Measurements from ENCODE around the gene ADCY3.
"Not testable (repeated sequence)": the region's sequence is repeated elsewhere in the genome, so short reads cannot be mapped to it uniquely, and the experiment has no call there.

The ADCY3 gene

GRCh38 chr2:24800487-24800886 lies 119.5 kb downstream of the ADCY3 start:
- DNase-seq, result not testable (repeated sequence)

- no peak for DNase-seq
These were observed 122.4 kb downstream of the ADCY3 start for GRCh38 chr2:24797644-24798043.

DNA sequence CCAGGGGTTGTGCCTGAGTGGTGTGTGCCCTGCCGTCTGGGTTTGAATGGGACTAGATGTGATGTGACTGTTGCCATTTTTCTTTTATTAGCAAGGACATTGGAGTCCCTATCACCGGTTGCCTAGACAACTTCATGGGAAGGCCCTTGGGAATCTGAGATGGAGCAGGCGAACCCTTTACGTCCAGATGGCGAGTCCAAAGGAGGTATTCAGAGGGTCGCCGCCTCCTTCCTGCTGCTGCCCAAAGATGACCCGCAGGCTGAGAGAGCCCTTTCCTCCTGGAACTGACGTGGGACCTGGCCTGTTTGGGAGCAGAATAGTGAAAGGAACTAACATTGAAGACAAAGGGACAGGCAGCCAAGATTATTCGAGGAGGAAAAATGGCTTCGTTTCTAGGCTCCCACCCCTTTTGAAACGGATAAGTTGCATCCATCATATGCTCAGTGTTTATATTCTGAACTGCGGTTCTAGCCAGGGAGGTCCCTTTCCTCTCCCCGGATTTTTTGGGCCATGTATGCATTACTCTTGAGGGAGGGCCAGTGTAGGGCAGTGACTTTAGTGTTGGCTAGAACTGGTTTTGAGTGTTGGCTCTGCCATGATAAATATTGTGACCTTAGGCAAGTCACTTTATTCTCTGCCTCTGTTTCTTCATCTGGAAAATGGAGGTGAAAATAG lies 126.1 kb downstream of the ADCY3 start:
- DNase-seq, result peak; percentile 59

DNA sequence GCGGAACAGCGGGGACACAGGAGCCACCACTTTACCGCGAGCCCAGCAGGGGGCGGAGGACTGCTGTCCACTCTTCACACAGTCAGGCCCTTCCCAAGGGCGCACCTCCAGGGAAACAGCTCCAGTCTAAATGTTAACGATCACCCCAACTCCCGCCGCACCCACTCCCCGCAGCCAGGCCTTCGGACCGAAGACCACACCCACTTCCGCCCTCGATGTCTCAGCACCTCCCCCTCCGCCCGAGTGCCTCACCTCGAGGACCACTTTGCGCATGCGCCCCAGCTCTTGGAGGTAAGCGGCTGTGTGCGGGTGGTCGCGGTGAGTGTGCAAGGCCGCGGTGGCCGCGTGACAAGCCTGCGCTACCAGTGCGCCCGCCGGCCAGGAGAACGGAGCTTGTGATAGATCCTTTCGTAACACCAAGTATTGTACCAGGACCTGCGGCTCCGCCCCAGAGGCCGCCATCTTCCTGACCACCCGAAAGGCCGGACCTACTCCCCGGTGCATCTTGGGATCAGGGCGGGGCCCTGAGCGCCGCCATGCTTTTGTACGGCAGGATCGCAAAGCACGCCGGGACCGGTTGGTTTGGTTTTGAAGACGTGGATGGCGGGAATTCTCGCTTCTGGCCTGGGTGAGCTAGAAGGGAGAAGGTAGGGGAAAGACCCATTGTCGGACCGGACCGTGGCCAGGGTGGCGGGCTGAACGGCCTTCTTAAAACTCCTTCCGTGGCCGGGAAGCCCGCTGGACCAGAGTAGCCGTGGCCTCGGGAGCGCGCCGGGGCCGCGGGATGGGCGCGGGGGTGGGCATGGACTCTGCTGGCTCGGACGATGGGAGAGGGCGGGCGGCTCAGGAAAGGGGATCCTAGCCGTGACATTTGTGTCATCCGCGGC lies 126.9 kb downstream of the ADCY3 start, which contains the start of the genes CENPO and PTRHD1:
TSS of gene CENPO (plus strand) at position 552 of the 887 bp plus-strand sequence. CDS start 495 bp downstream, outside the sequence.
TSS of gene PTRHD1 (minus strand) at position 518 of the 887 bp plus-strand sequence. CDS start at position 504, 14 bp downstream.
- peak; percentile 96 for DNase-seq

DNA sequence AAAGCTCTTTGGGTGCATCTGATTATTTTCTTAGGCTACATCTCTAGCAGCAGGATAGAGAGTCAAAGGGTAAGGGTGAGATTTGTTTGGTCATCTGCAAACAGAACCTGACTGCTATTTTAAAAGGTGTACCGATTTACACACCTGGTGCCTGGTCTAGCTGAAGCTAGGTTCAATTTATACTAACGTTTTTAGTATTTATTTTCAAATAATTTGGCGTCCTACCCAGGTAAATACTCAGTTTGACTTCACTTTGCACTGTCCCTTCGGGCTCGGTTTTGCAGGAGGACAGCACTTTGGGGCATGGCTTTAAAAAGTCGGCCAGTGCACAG lies 127.5 kb downstream of the ADCY3 start:
- no peak for DNase-seq

DNA sequence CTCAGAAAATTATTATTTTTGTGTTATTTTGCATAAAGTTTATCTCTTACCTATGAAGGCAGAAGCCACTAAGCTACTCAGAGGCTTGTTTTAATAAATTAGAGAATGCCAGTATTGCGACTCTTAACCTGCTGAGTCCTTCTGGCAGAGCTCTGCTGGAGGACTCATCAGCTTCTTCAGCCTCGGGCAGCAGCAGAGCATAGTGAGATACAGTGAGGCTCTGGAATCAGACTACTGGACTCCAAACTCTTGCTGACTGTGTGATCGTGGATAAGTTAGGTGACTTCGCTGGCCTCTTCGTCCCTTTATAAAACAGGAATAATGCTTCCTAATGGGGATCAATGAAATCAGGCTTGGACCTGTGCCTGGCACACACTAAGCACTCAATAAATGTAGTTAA lies 128.6 kb downstream of the ADCY3 start:
- DNase-seq, result no peak

DNA sequence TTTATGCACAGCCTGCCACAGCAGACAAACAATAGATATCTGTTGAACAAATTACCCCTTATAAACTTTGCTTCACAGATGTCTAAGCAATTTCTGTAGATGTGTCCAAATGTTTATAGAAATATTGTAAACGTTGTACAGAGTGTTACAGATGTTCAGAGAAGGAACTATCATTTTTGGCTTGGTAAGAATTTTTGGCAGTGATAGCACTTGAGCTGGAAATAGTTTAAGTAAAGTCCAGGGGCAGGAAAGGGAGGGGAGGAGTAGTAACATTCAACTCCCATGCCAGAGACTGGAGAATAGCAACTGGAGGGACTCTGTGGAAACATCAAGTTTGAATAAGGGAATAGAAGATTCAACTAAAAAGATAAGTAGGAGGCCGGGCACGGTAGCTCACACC lies 131.2 kb downstream of the ADCY3 start:
- no peak for DNase-seq

DNA sequence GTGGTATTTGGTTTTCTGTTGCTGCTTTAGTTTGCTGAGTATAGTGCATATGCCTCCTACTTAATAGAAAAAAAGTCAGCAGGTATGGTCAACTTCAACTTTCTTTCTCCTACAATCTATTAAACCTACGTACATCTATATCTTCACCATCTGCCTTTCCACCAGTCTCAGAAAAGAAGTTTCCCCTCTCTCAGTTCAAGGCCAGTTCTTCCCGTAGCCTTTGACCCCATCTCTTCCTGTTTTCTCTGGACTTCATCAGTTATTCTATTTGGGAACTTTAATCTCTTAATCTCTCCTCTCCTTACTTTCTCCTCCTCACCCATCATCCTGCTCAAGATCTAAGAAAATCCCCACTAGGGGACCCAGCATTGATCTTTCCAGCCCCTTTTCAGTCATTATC lies 132.5 kb downstream of the ADCY3 start:
- no peak for DNase-seq

GRCh38 chr2:24785671-24786321 lies 134.2 kb downstream of the ADCY3 start:
- peak; percentile 82 for DNase-seq

DNA sequence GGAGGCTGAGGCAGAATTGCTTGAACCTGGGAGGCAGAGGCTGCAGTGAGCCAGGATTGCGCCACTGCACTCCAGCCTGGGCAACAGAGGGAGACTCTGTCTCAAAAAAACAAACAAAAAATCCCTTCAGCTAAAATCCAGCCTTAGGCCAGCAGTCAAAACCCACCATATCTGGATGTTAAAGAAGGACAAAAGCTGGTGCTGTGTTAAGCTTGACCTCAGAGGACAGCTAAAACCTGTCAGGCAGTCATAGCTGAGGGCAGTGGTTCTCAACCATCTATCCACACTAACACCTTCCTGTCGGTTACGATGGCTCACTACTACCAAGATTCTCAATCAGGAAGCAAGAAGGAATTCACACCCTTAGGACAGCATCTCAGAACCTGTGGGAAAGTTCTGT lies 136.4 kb downstream of the ADCY3 start:
- no peak for DNase-seq

DNA sequence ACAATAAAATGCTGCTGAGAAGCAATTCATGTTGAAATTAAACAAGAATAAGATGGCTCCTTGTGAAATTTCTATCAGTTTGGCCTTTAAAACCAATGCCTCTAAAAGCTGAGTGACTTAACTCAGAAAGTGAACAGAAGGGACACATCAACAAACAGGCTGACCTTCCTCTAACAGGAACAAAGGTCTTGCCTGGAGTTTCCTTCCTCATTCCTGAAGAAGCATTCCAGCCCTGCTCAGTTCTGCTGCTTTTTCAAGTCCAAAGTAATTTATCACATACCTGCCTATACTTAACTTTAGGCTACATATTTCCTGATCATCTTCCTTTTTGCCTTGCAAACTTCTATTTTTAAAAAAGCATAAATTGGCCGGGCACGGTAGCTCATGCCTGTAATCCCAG lies 140.9 kb downstream of the ADCY3 start:
- no peak for DNase-seq

- DNase-seq, result no peak
These were observed 145.7 kb downstream of the ADCY3 start for GRCh38 chr2:24774373-24774772.

- no peak for DNase-seq
These were observed 148.1 kb downstream of the ADCY3 start for GRCh38 chr2:24771764-24772586.

DNA sequence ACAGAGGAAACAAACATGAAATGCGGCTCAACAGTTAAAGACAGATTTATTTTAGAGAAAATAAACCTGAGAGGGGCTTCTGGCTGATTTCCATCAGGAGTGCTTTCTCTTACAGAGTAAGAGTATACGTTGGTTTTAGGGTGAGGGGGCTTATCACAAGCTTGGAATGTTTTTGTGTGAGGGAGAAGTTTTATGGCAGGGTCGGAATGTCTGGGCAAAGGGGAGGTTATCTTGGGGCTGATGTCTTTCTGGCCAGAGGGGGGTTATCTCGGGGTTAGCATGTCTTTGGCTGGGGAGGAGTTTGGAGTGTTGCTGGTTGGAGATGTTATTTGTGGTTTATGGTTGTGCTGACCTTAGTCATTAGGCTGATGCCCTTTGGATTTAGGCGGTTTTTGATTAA lies 149.0 kb downstream of the ADCY3 start:
- DNase-seq, result no peak
